Adrenal gland (tissue), 12 donors: ENCODE results near the gene KMT5C. TPM values are rescaled to one million over a fixed set of nuclear protein-coding genes. Genes with fewer than 3 reads are reported as not detected.
A peak's percentile ranks its signal among the peaks of the same experiment; 100 is the strongest.

Source experiments
- DNase-seq, 7 donors: peaks; one replicate each; pipeline ENCODE4 v3.0.0-alpha.2; 2019 to 2020
- H3K27ac ChIP-seq, 5 donors: fragments of 200-600 bp; sonication (generic) in 4 of 5; 1 replicate in 3 of 5; 2 replicates in 2 of 5; pipeline versions ENCODE4 v1.5.1 to v1.8.0; 2016 to 2020; ENCODE audit warnings: mild to moderate bottlenecking in 1 of 5
- H3K27me3 ChIP-seq: fragments of 200-600 bp; 2 replicates; pipeline ENCODE4 v1.8.0; 2021
- H3K36me3 ChIP-seq, 2 donors: fragments of 200-600 bp; replicated peaks in 1 of 2; 1 replicate in 1 of 2; 2 replicates in 1 of 2; pipeline versions ENCODE4 v1.5.1 to v1.8.0; 2018 to 2022
- H3K4me1 ChIP-seq, 2 donors: fragments of 200-600 bp; replicated peaks in 1 of 2; 1 replicate in 1 of 2; 2 replicates in 1 of 2; pipeline versions ENCODE4 v1.5.1 to v1.8.0; 2018 to 2021
- H3K4me3 ChIP-seq, 4 donors: fragments of 200-600 bp; sonication (generic) in 3 of 4; one replicate each; pipeline ENCODE4 v1.5.1; 2016 to 2018
- H3K9me3 ChIP-seq, 3 donors: fragments of 200-600 bp; sonication (generic) in 1 of 3; replicated peaks in 1 of 3; 1 replicate in 2 of 3; 2 replicates in 1 of 3; pipeline versions ENCODE4 v1.5.1 to v1.8.0; 2016 to 2021
- POLR2A ChIP-seq, 2 donors: fragments of 450-650 bp; IDR thresholded peaks; one replicate each; pipeline ENCODE4 v1.6.1; 2017; ENCODE audit warnings: antibody characterized with exemption in 2 of 2, mild to moderate bottlenecking in 2 of 2, moderate library complexity in 1 of 2
- WGBS, 4 donors: extraction: QIAGEN DNeasy Blood & Tissue Kit in 2 of 4; methylation state at CpG; one replicate each; pipeline versions ENCODE4 v1.1.5 to v1.1.7; 2013 to 2017; 5-methylcytosine and 5-hydroxymethylcytosine counted together
- intact Hi-C, 2 donors: fragments of 100-400 bp; cut with DNase I; formaldehyde crosslinking; loops; one replicate each; pipeline versions ENCODE4 v1.14.1 to v1.15.0; 2022 to 2023
- polyA plus RNA-seq, 3 donors: library from polyadenylated mRNA; stranded (reverse); fragments of 200-250 nt in 2 of 3; fragments of 350-450 nt in 1 of 3; fragmentation: Illumina TruSeq in 1 of 3; extraction: RNeasy Lipid Tissue Mini Kit (QIAGEN cat#74804) in 1 of 3; gene quantifications; one replicate each; pipeline ENCODE4 v1.2.3, GENCODE V29; 2013 to 2014
- total RNA-seq, 9 donors: library from RNA; depleted of rRNA in 4 of 9; stranded (reverse); fragments of >200 nt in 4 of 9; fragments of 120-200 nt in 1 of 9; fragmentation: NEBNext Ultra II Directional in 1 of 9; extraction: Animal tissue kit (Norgen Biotek cat#: 25700) in 1 of 9; gene quantifications; one replicate each; pipeline versions ENCODE4 v1.1.0 to v1.2.4, GENCODE V29; 2013 to 2023
- TF ChIP-seq, protein P1 (sequence below), 6 experiments: fragments of 450-650 bp in 4 of 6; fragments of 200-600 bp in 2 of 6; sonication (generic) in 1 of 6; IDR thresholded peaks; 1 replicate in 5 of 6; 2 replicates in 1 of 6; pipeline versions ENCODE4 v1.5.1 to v1.8.0; 2016 to 2021; ENCODE audit warnings: antibody characterized with exemption in 6 of 6, mild to moderate bottlenecking in 2 of 6, moderate library complexity in 1 of 6
- donor health status: healthy with polysubstance abuse.
- donor health status: Bipolar disorder and iron deficiency.
- donor health status: DM: yes; HTN: yes; CAD: no.
- donor health status: DM: no; HTN: no; CAD: no.
- donor health status: DM: no; HTN: no; CAD: no.
- donor health status: DM: yes; HTN: yes; CAD: no.

The KMT5C gene
- total and polyA plus RNA-seq, 12 donors: 1.4 to 56.7 (median 15.4) TPM

DNA sequence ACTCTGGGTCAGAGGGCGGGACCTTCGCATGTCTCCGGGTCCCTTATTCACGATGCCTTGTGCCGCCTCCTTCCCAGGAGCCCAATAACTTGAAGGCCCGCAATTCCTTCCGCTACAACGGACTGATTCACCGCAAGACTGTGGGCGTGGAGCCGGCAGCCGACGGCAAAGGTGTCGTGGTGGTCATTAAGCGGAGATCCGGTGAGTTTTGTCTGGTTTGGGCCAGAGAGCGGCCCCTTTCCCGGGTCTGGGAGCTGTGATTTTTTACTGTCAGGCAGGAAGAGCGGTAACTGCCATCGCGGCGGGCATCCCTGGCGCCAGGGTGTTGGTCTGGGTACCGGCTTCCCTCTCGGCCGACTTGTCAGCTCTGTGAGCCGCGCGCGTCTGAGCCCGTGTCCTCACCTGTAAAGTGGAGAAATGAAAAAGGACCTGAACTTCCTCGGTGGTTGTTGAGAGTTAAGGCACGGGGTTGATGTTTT is 46.9 kb downstream of the KMT5C start:
- peak overlapping the region in 4 of 5 donors; percentile 85 to 96 (median 91) for H3K27ac ChIP-seq
- H3K4me1 ChIP-seq: peaks cover 30 to 45% of the 10 kb centered on the region in 2 donors
- no peaks in the 10 kb centered on the region for H3K27me3 ChIP-seq
- 1 to 4% (median 3%) methylated on average over 24 to 33 of the region's 33 CpGs for WGBS, 4 donors
- TF ChIP-seq, protein P1, sequence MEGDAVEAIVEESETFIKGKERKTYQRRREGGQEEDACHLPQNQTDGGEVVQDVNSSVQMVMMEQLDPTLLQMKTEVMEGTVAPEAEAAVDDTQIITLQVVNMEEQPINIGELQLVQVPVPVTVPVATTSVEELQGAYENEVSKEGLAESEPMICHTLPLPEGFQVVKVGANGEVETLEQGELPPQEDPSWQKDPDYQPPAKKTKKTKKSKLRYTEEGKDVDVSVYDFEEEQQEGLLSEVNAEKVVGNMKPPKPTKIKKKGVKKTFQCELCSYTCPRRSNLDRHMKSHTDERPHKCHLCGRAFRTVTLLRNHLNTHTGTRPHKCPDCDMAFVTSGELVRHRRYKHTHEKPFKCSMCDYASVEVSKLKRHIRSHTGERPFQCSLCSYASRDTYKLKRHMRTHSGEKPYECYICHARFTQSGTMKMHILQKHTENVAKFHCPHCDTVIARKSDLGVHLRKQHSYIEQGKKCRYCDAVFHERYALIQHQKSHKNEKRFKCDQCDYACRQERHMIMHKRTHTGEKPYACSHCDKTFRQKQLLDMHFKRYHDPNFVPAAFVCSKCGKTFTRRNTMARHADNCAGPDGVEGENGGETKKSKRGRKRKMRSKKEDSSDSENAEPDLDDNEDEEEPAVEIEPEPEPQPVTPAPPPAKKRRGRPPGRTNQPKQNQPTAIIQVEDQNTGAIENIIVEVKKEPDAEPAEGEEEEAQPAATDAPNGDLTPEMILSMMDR (IDR thresholded peaks at IDR 0.05): no peak
- no peak for TF ChIP-seq POLR2A (IDR thresholded peaks at IDR 0.05)
- H3K4me3 ChIP-seq: peak overlapping the region; percentile 36 to 93 (median 71)
- DNase-seq: peak in 3 of 7 donors; percentile 13 to 58 (median 53)
- intact Hi-C loops: no loop called here
- no peaks in the 10 kb centered on the region for H3K9me3 ChIP-seq
- H3K36me3 ChIP-seq: peaks cover 0 to 35% of the 10 kb centered on the region in 2 donors

DNA sequence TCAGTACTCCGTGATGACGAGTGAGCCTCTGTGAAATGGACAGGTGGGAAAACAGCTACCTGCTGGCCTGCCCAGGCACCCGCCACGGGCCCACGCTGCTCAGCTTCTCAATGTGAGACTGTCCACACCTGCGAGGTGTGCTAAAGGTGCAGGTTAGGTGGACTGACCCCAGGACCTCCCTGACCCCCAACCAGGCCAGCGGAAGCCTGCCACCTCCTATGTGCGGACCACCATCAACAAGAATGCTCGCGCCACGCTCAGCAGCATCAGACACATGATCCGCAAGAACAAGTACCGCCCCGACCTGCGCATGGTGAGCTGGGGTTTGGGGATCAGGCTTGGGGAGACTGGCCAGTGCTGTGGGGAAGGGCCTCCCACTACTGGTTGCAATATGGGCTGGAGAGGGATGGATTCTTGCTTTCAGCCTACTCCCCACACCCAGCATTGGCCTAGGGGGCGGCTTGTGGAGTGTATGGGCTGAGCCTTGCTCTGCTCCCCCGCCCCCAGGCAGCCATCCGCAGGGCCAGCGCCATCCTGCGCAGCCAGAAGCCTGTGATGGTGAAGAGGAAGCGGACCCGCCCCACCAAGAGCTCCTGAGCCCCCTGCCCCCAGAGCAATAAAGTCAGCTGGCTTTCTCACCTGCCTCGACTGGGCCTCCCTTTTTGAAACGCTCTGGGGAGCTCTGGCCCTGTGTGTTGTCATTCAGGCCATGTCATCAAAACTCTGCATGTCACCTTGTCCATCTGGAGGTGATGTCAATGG is 48.2 kb downstream of the KMT5C start:
- Histone ChIP-seq H3K36me3 (peaks cover 0 to 35% of the 10 kb centered on the region in 2 donors), H3K9me3 (no peaks in the 10 kb centered on the region), H3K27ac (no peak overlapping the region), H3K27me3 (no peaks in the 10 kb centered on the region), H3K4me3 (peak overlapping the region in 1 of 4 donors; percentile 85), H3K4me1 (peaks cover 30 to 45% of the 10 kb centered on the region in 2 donors)
- WGBS, 4 donors: 79 to 84% (median 79%) methylated on average over 10 to 24 of the region's 24 CpGs
- intact Hi-C loops: no loop called here
- TF ChIP-seq, protein P1 (IDR thresholded peaks at IDR 0.05): no peak
- TF ChIP-seq POLR2A (IDR thresholded peaks at IDR 0.05): no peak
- DNase-seq: no peak

DNA sequence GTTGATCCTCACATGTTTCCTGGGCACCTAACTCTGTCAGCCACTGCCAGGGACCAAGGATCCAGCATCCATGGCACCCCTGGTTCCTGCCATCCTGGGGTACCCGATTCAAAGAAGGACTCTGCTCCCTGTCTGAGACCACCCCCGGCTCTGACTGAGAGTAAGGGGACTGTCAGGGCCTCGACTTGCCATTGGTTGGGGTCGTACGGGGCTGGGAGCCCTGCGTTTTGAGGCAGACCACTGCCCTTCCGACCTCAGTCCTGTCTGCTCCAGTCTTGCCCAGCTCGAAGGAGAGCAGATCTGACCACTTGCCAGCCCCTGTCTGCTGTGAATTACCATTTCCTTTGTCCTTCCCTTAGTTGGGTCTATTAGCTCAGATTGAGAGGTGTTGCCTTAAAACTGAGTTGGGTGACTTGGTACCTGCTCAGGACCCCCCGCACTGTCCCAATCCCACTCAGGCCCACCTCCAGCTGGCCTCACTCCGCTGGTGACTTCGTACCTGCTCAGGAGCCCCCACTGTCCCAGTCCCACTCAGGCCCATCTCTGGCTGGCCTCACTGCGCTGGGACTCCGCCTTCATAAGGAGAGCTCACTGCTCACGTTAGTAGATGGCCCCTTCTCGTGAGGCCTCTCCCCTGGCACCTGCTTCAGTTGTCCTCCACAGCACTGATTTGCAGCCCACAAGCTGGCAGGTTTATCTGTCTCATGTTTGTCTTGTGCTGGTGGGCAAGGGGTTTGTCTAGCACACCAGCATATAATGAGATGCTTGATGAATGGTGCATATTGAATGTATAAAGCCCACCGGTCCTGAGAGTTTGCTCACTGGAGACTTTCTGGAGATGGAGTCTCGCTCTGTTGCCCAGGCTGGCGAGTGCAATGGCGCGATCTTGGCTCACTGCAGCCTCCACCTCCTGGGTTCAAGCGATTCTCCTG is 50.0 kb downstream of the KMT5C start:
- H3K36me3 ChIP-seq: peaks cover 0 to 35% of the 10 kb centered on the region in 2 donors
- no peak overlapping the region for H3K4me3 ChIP-seq
- no peak for DNase-seq
- H3K27ac ChIP-seq: no peak overlapping the region
- WGBS, 4 donors: 78 to 89% (median 85%) methylated on average over 13 to 21 of the region's 21 CpGs
- intact Hi-C loops: no loop called here
- no peaks in the 10 kb centered on the region for H3K9me3 ChIP-seq
- no peaks in the 10 kb centered on the region for H3K27me3 ChIP-seq
- peaks cover 22 to 35% of the 10 kb centered on the region in 2 donors for H3K4me1 ChIP-seq
- TF ChIP-seq, protein P1 (IDR thresholded peaks at IDR 0.05): no peak
- TF ChIP-seq POLR2A (IDR thresholded peaks at IDR 0.05): no peak

DNA sequence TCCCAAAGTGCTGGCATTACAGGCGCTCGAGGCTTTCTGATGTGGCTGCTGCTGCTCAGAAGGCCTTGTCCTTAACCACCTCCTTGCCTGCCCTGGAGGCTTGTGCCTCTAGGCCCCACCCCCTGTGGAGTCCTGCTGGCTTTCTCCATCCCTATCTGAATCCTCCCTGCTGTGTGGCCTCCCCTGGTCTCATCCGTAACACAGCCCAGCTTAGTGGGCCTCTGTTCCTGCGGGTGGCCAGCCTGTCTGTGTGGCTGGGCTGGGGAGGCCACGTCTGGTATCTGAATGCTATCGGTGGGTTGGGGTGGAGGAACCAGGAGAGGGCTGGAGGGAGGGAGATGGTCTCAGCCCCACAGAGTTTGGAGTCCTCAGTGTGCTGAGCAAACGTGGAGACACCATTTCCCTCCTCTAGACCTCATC is 50.8 kb downstream of the KMT5C start:
- H3K27me3 ChIP-seq: no peaks in the 10 kb centered on the region
- no peak for DNase-seq
- H3K9me3 ChIP-seq: no peaks in the 10 kb centered on the region
- H3K27ac ChIP-seq: peak overlapping the region in 1 of 5 donors; percentile 8
- TF ChIP-seq POLR2A (IDR thresholded peaks at IDR 0.05): no peak
- TF ChIP-seq, protein P1 (IDR thresholded peaks at IDR 0.05): no peak
- WGBS, 4 donors: 75 to 87% (median 75%) methylated on average over 4 to 7 of the region's 7 CpGs
- peaks cover 18 to 30% of the 10 kb centered on the region in 2 donors for H3K4me1 ChIP-seq
- H3K36me3 ChIP-seq: peaks cover 0 to 35% of the 10 kb centered on the region in 2 donors
- intact Hi-C loops: no loop called here
- H3K4me3 ChIP-seq: no peak overlapping the region
